ENCODE results near the gene H6PD. TPM values are rescaled to one million over a fixed set of nuclear protein-coding genes. Genes with fewer than 3 reads are reported as not detected.

Gene H6PD
- total RNA-seq, 1 experiment from 2014 or later = 12.6 TPM

- H3K4me3 ChIP-seq = no peak overlapping the region
- DNase-seq (ENCODE audit: low read depth in 1 of 2, low spot score in 2 of 2) = no peak
- no peaks in the 10 kb centered on the region for H3K36me3 ChIP-seq
- peaks cover 34% of the 10 kb centered on the region for H3K27me3 ChIP-seq (replicated peaks)
- peaks cover 23% of the 10 kb centered on the region for H3K4me1 ChIP-seq (replicated peaks)
- H3K9me3 ChIP-seq (replicated peaks) = no peaks in the 10 kb centered on the region
- no peak overlapping the region for H3K27ac ChIP-seq
Measured at GRCh38 chr1:9198538-9199361, 35.8 kb upstream of the H6PD start.

GRCh38 chr1:9200441-9200840, 34.1 kb upstream of the H6PD start:
- Histone ChIP-seq H3K27me3 (replicated peaks) (peaks cover 41% of the 10 kb centered on the region), H3K27ac (no peak overlapping the region), H3K36me3 (no peaks in the 10 kb centered on the region), H3K4me3 (no peak overlapping the region), H3K4me1 (replicated peaks) (peaks cover 23% of the 10 kb centered on the region), H3K9me3 (replicated peaks) (no peaks in the 10 kb centered on the region)
- DNase-seq (ENCODE audit: low read depth in 1 of 2, low spot score in 2 of 2) = no peak

GRCh38 chr1:9201401-9202239, 33.0 kb upstream of the H6PD start:
- peaks cover 14% of the 10 kb centered on the region for H3K4me1 ChIP-seq (replicated peaks)
- H3K27ac ChIP-seq = no peak overlapping the region
- H3K36me3 ChIP-seq = no peaks in the 10 kb centered on the region
- H3K9me3 ChIP-seq (replicated peaks) = no peaks in the 10 kb centered on the region
- peak overlapping the region; percentile 28 for H3K4me3 ChIP-seq
- peak in 1 of 2 experiments; percentile 24 for DNase-seq (ENCODE audit: low read depth in 1 of 2, low spot score in 2 of 2)
- peaks cover 41% of the 10 kb centered on the region for H3K27me3 ChIP-seq (replicated peaks)

- no peak overlapping the region for H3K27ac ChIP-seq
- peak in 1 of 2 experiments; percentile 12 for DNase-seq (ENCODE audit: low read depth in 1 of 2, low spot score in 2 of 2)
Measured at GRCh38 chr1:9202240-9202870, 32.2 kb upstream of the H6PD start.

GRCh38 chr1:9203511-9203982, 31.0 kb upstream of the H6PD start:
- Histone ChIP-seq H3K4me3 (no peak overlapping the region), H3K27ac (no peak overlapping the region), H3K36me3 (no peaks in the 10 kb centered on the region), H3K27me3 (replicated peaks) (peaks cover 37% of the 10 kb centered on the region), H3K4me1 (replicated peaks) (peaks cover 23% of the 10 kb centered on the region), H3K9me3 (replicated peaks) (no peaks in the 10 kb centered on the region)
- DNase-seq (ENCODE audit: low read depth in 1 of 2, low spot score in 2 of 2) = no peak

More at GRCh38 chr1:9202240-9202870, 32.2 kb upstream of the H6PD start:
- Histone ChIP-seq H3K36me3 (no peaks in the 10 kb centered on the region), H3K4me1 (replicated peaks) (peaks cover 16% of the 10 kb centered on the region), H3K27me3 (replicated peaks) (peaks cover 41% of the 10 kb centered on the region), H3K9me3 (replicated peaks) (no peaks in the 10 kb centered on the region), H3K4me3 (no peak overlapping the region)

GRCh38 chr1:9204156-9204720, 30.3 kb upstream of the H6PD start:
- no peaks in the 10 kb centered on the region for H3K36me3 ChIP-seq
- H3K27ac ChIP-seq = no peak overlapping the region
- peaks cover 23% of the 10 kb centered on the region for H3K4me1 ChIP-seq (replicated peaks)
- H3K9me3 ChIP-seq (replicated peaks) = no peaks in the 10 kb centered on the region
- no peak for DNase-seq (ENCODE audit: low read depth in 1 of 2, low spot score in 2 of 2)
- peaks cover 37% of the 10 kb centered on the region for H3K27me3 ChIP-seq (replicated peaks)
- no peak overlapping the region for H3K4me3 ChIP-seq

GRCh38 chr1:9207086-9207485, 27.5 kb upstream of the H6PD start:
- no peaks in the 10 kb centered on the region for H3K9me3 ChIP-seq (replicated peaks)
- no peak overlapping the region for H3K27ac ChIP-seq
- no peaks in the 10 kb centered on the region for H3K36me3 ChIP-seq
- peaks cover 21% of the 10 kb centered on the region for H3K27me3 ChIP-seq (replicated peaks)
- H3K4me3 ChIP-seq = no peak overlapping the region
- no peak for DNase-seq (ENCODE audit: low read depth in 1 of 2, low spot score in 2 of 2)
- H3K4me1 ChIP-seq (replicated peaks) = peaks cover 14% of the 10 kb centered on the region

GRCh38 chr1:9207715-9208114, 26.9 kb upstream of the H6PD start:
- DNase-seq (ENCODE audit: low read depth in 1 of 2, low spot score in 2 of 2) = no peak
- H3K27me3 ChIP-seq (replicated peaks) = peaks cover 15% of the 10 kb centered on the region
- peaks cover 14% of the 10 kb centered on the region for H3K4me1 ChIP-seq (replicated peaks)
- H3K9me3 ChIP-seq (replicated peaks) = no peaks in the 10 kb centered on the region
- H3K36me3 ChIP-seq = no peaks in the 10 kb centered on the region
- H3K27ac ChIP-seq = no peak overlapping the region
- H3K4me3 ChIP-seq = no peak overlapping the region

- no peak for DNase-seq (ENCODE audit: low read depth in 1 of 2, low spot score in 2 of 2)
- peaks cover 14% of the 10 kb centered on the region for H3K4me1 ChIP-seq (replicated peaks)
- H3K27ac ChIP-seq = no peak overlapping the region
- no peaks in the 10 kb centered on the region for H3K27me3 ChIP-seq (replicated peaks)
- no peak overlapping the region for H3K4me3 ChIP-seq
- H3K9me3 ChIP-seq (replicated peaks) = no peaks in the 10 kb centered on the region
- H3K36me3 ChIP-seq = no peaks in the 10 kb centered on the region
Measured at GRCh38 chr1:9211291-9211811, 23.2 kb upstream of the H6PD start.

GRCh38 chr1:9212735-9213134, 21.8 kb upstream of the H6PD start:
- Histone ChIP-seq H3K27me3 (replicated peaks) (no peaks in the 10 kb centered on the region), H3K27ac (no peak overlapping the region), H3K4me3 (no peak overlapping the region), H3K36me3 (no peaks in the 10 kb centered on the region), H3K9me3 (replicated peaks) (no peaks in the 10 kb centered on the region), H3K4me1 (replicated peaks) (peaks cover 7% of the 10 kb centered on the region; the same call in 1 of the 2 replicates)
- DNase-seq (ENCODE audit: low read depth in 1 of 2, low spot score in 2 of 2) = no peak

- no peaks in the 10 kb centered on the region for H3K36me3 ChIP-seq
- H3K27ac ChIP-seq = no peak overlapping the region
- no peaks in the 10 kb centered on the region for H3K4me1 ChIP-seq (replicated peaks)
- no peak for DNase-seq (ENCODE audit: low read depth in 1 of 2, low spot score in 2 of 2)
- no peaks in the 10 kb centered on the region for H3K27me3 ChIP-seq (replicated peaks)
- no peak overlapping the region for H3K4me3 ChIP-seq
- H3K9me3 ChIP-seq (replicated peaks) = no peaks in the 10 kb centered on the region; the same call in 1 of the 2 replicates
Measured at GRCh38 chr1:9213956-9214355, 20.6 kb upstream of the H6PD start.

GRCh38 chr1:9218917-9219316, 15.7 kb upstream of the H6PD start:
- Histone ChIP-seq H3K27ac (no peak overlapping the region), H3K4me1 (replicated peaks) (no peaks in the 10 kb centered on the region), H3K9me3 (replicated peaks) (no peaks in the 10 kb centered on the region; the same call in 1 of the 2 replicates), H3K36me3 (no peaks in the 10 kb centered on the region), H3K27me3 (replicated peaks) (no peaks in the 10 kb centered on the region), H3K4me3 (no peak overlapping the region)
- DNase-seq (ENCODE audit: low read depth in 1 of 2, low spot score in 2 of 2) = no peak

Measured in SJSA1 (cell line).